GM12878 (cell line): ENCODE results near the gene CACNA1B. TPM values are rescaled to one million over a fixed set of nuclear protein-coding genes. Genes with fewer than 3 reads are reported as not detected.

Source experiments
- ATAC-seq: fragments of 200-7000 bp; cut with Tn5 transposase; 3 replicates; pipeline ENCODE4 v1.9.1; 2020; ENCODE audit warnings: mild to moderate bottlenecking, moderate library complexity
- BruUV-seq: library from RNA; stranded (reverse); fragments of 400-500 nt; replicated peaks from 2 replicates; lab custom pipeline; 2021; lab: Mats Ljungman, UMichigan
- CTCF ChIA-PET: fragments of 300-600 bp; sonication (Branson Sonifier 250); formaldehyde crosslinking; extraction: SDS; loops from one replicate; lab custom pipeline; 2021; ENCODE audit warnings: inconsistent platforms; lab: Yijun Ruan, JAX
- POLR2A ChIA-PET: fragments of 350-600 bp; formaldehyde crosslinking; extraction: SDS; loops from one replicate; lab custom pipeline; 2021; ENCODE audit warnings: inconsistent platforms; lab: Charles Lee
- RAD21 ChIA-PET: fragments of 300-600 bp; sonication (Branson Sonifier 250); formaldehyde crosslinking; loops from one replicate; lab custom pipeline; 2023; ENCODE audit warnings: antibody characterized with exemption; ENCODE audit not compliant: unreplicated experiment; lab: Charles Lee
- SMC1A ChIA-PET: fragments of 300-600 bp; sonication (Branson Sonifier 250); formaldehyde crosslinking; loops from one replicate; lab custom pipeline; 2023; ENCODE audit not compliant: unreplicated experiment, uncharacterized antibody; lab: Charles Lee
- DNase-seq: peaks from one replicate; pipeline ENCODE4 v3.0.0-alpha.2; 2011; ENCODE audit warnings: low read depth, low spot score
- FAIRE-seq: peaks from 3 replicates; lab custom pipeline; 2011; peaks lifted over from hg19 to GRCh38; lab: Jason Lieb, UNC
- H2AFZ ChIP-seq: 2 replicates; pipeline ENCODE4 v1.6.0; 2011; ENCODE audit warnings: low read depth, low read length, control low read depth; ENCODE audit not compliant: control insufficient read depth
- H3K27ac ChIP-seq: 2 replicates; pipeline ENCODE4 v1.5.1; 2011; ENCODE audit warnings: control low read depth; ENCODE audit not compliant: control insufficient read depth, insufficient read depth
- H3K27me3 ChIP-seq, 2 experiments: replicated peaks in 1 of 2; 2 replicates each; pipeline versions ENCODE4 v1.6.0 to v1.6.1; 2011; ENCODE audit warnings: low read length in 1 of 2; ENCODE audit not compliant: control insufficient read depth in 2 of 2, insufficient read depth in 2 of 2
- H3K36me3 ChIP-seq, 2 experiments: 2 replicates each; pipeline ENCODE4 v1.5.1; 2011; ENCODE audit warnings: low read length in 1 of 2; ENCODE audit not compliant: control insufficient read depth in 2 of 2, insufficient read depth in 2 of 2
- H3K4me1 ChIP-seq: 2 replicates; pipeline ENCODE4 v1.6.1; 2011; ENCODE audit warnings: mild to moderate bottlenecking, low read length, moderate library complexity, mixed read lengths; ENCODE audit not compliant: control insufficient read depth, insufficient read depth
- H3K4me2 ChIP-seq: 2 replicates; pipeline ENCODE4 v1.6.0; 2011; ENCODE audit warnings: control low read depth; ENCODE audit not compliant: control insufficient read depth, insufficient read depth
- H3K4me3 ChIP-seq: fragments of 200-600 bp; sonication (generic); 2 replicates; pipeline ENCODE4 v1.5.1; 2016
- H3K79me2 ChIP-seq: 2 replicates; pipeline ENCODE4 v1.6.0; 2011; ENCODE audit warnings: low read length; ENCODE audit not compliant: control insufficient read depth, insufficient read depth
- H3K9ac ChIP-seq: 2 replicates; pipeline ENCODE4 v1.8.0; 2011; ENCODE audit warnings: low read length, control low read depth, mixed read lengths; ENCODE audit not compliant: control insufficient read depth, insufficient read depth
- H3K9me3 ChIP-seq: replicated peaks from 3 replicates; pipeline ENCODE4 v1.5.1; 2011; ENCODE audit warnings: mild to moderate bottlenecking, low read length; ENCODE audit not compliant: control insufficient read depth, insufficient read depth
- H4K20me1 ChIP-seq: 2 replicates; pipeline ENCODE4 v1.6.0; 2011; ENCODE audit not compliant: control insufficient read depth, insufficient read depth
- ATF7 ChIP-seq: fragments of 450-650 bp; IDR thresholded peaks from 2 replicates; pipeline ENCODE4 v1.6.1; 2016; ENCODE audit warnings: low read depth, mild to moderate bottlenecking
- BMI1 ChIP-seq: fragments of 450-650 bp; IDR thresholded peaks from 2 replicates; pipeline ENCODE4 v1.6.1; 2016; ENCODE audit warnings: mild to moderate bottlenecking, moderate library complexity, borderline replicate concordance
- FOXK2 ChIP-seq: fragments of 450-650 bp; IDR thresholded peaks from 2 replicates; pipeline ENCODE4 v1.6.1; 2017; ENCODE audit warnings: mild to moderate bottlenecking, moderate library complexity
- KLF5 ChIP-seq: fragments of 450-650 bp; IDR thresholded peaks from 2 replicates; pipeline ENCODE4 v1.6.1; 2014; ENCODE audit warnings: mild to moderate bottlenecking; ENCODE audit not compliant: partially characterized antibody
- MLLT1 ChIP-seq: fragments of 450-650 bp; IDR thresholded peaks from 2 replicates; pipeline ENCODE4 v1.6.1; 2016; ENCODE audit warnings: mild to moderate bottlenecking
- NRF1 ChIP-seq: conservative IDR thresholded peaks from 2 replicates; pipeline ENCODE4 v1.6.1; 2011; ENCODE audit warnings: mild to moderate bottlenecking, low read depth, low read length, improper control_type of control experiment
- RELB ChIP-seq: fragments of 450-650 bp; IDR thresholded peaks from 2 replicates; pipeline ENCODE4 v1.6.1; 2017; ENCODE audit warnings: low read depth, mild to moderate bottlenecking, moderate library complexity
- SREBF1 ChIP-seq: IDR thresholded peaks from 2 replicates; pipeline ENCODE4 v1.6.1; 2012; ENCODE audit warnings: mild to moderate bottlenecking, low read length
- STAT3 ChIP-seq: IDR thresholded peaks from 2 replicates; pipeline ENCODE4 v1.6.1; 2011; ENCODE audit warnings: low read depth, low read length, improper control_type of control experiment
- SUPT20H ChIP-seq: IDR thresholded peaks from 2 replicates; pipeline ENCODE4 v1.6.1; 2011; ENCODE audit warnings: low read depth, mild to moderate bottlenecking, low read length, moderate library complexity, borderline replicate concordance; ENCODE audit not compliant: control insufficient read depth
- TCF3 ChIP-seq: IDR thresholded peaks from 2 replicates; pipeline ENCODE4 v1.6.1; 2012; ENCODE audit warnings: low read depth, mild to moderate bottlenecking, low read length, borderline replicate concordance; ENCODE audit not compliant: insufficient read depth
- USF2 ChIP-seq: IDR thresholded peaks from 2 replicates; pipeline ENCODE4 v1.6.1; 2011; ENCODE audit warnings: low read depth, low read length, improper control_type of control experiment, borderline replicate concordance
- ZSCAN29 ChIP-seq: fragments of 450-650 bp; IDR thresholded peaks from 2 replicates; pipeline ENCODE4 v1.6.1; 2017; ENCODE audit warnings: mild to moderate bottlenecking, moderate library complexity
- WGBS: methylation state at CpG from one replicate; pipeline ENCODE4 v1.1.6; 2016; ENCODE audit warnings: low lambda C conversion rate; ENCODE audit not compliant: insufficient replicate concordance, insufficient coverage; ENCODE audit errors: missing lambda C conversion rate; 5-methylcytosine and 5-hydroxymethylcytosine counted together
- in situ Hi-C: fragments of 300-500 bp; cut with MboI; formaldehyde crosslinking; loops from 9 replicates; pipeline ENCODE4 v1.14.3; 2018; ENCODE audit warnings: mixed read lengths
- intact Hi-C: fragments of 100-400 bp; cut with micrococcal nuclease; formaldehyde crosslinking; loops from one replicate; pipeline ENCODE4 v1.14.2; 2022; ENCODE audit not compliant: unreplicated experiment
- polyA plus RNA-seq, 11 experiments: library from polyadenylated mRNA; depleted of rRNA in 4 of 11; unstranded in 6 of 11; stranded (reverse) in 5 of 11; fragments of >200 nt; fragmentation: Nextera tagmentation in 4 of 11; fragmentation: Illumina TruSeq in 1 of 11; extraction: Ambion mirVana in 4 of 11; extraction: Trizol in 1 of 11; gene quantifications; 1 replicate in 1 of 11; 2 replicates in 10 of 11; pipeline versions ENCODE4 v1.2.1 to v1.2.3, GENCODE V29; 2011 to 2016; ENCODE audit warnings: inconsistent platforms in 2 of 11, missing spikeins in 2 of 11, low read depth in 1 of 11
- total RNA-seq, 4 experiments: library from RNA; depleted of rRNA in 3 of 4; stranded (reverse); fragments of >200 nt in 3 of 4; fragmentation: Illumina TruSeq in 1 of 4; extraction: Trizol in 1 of 4; gene quantifications; 2 replicates each; pipeline versions ENCODE4 v1.2.1 to v1.2.3, GENCODE V29; 2013 to 2021
- TF ChIP-seq, protein P1 (sequence below): fragments of 450-650 bp; formaldehyde crosslinking; IDR thresholded peaks from 2 replicates; pipeline ENCODE4 v1.4.0; 2020; ENCODE audit warnings: mild to moderate bottlenecking, moderate library complexity
- TF ChIP-seq, protein P2 (sequence below): fragments of 450-650 bp; IDR thresholded peaks from 2 replicates; pipeline ENCODE4 v1.6.1; 2017; ENCODE audit warnings: mild to moderate bottlenecking

CACNA1B gene
- total and polyA plus RNA-seq, 10 of the 15 experiments (the other 5 are each of a cell fraction or from before 2014, with no cell fraction given): 0.01 to 0.03 (median 0.01) TPM; not detected in 7

- FAIRE-seq: no peak
- H3K4me1 ChIP-seq: no peaks in the 10 kb centered on the region
- no peak for ATAC-seq
- H3K27ac ChIP-seq: no peak overlapping the region
- no peak for DNase-seq
- ChIA-PET SMC1A (no interaction called here), POLR2A (no interaction called here), RAD21 (no interaction called here), CTCF (no interaction called here)
- no TSS peak for BruUV-seq
- H4K20me1 ChIP-seq: no peaks in the 10 kb centered on the region
- H3K9me3 ChIP-seq: no peaks in the 10 kb centered on the region
- intact Hi-C loops (loop anchor here (10.0 kb wide), 1 partner anchor 59 kb away; no protein-coding TSS in a partner anchor), in situ Hi-C loops (no loop called here)
- H3K36me3 ChIP-seq: no peaks in the 10 kb centered on the region
- H3K4me3 ChIP-seq: no peak overlapping the region
- H3K9ac ChIP-seq: no peak overlapping the region
- H3K4me2 ChIP-seq: no peak overlapping the region
- H3K27me3 ChIP-seq: no peaks in the 10 kb centered on the region
- H3K79me2 ChIP-seq: no peaks in the 10 kb centered on the region
- no peak overlapping the region for H2AFZ ChIP-seq
- 4% methylated on average over 10 of the region's 10 CpGs for WGBS
- TF ChIP-seq RELB (no peak), STAT3 (no peak), USF2 (no peak), SREBF1 (no peak), BMI1 (no peak), MLLT1 (no peak), ATF7 (no peak), SUPT20H (no peak), FOXK2 (no peak), TCF3 (no peak), NRF1 (no peak), KLF5 (no peak), ZSCAN29 (no peak)
- TF ChIP-seq, protein P1, sequence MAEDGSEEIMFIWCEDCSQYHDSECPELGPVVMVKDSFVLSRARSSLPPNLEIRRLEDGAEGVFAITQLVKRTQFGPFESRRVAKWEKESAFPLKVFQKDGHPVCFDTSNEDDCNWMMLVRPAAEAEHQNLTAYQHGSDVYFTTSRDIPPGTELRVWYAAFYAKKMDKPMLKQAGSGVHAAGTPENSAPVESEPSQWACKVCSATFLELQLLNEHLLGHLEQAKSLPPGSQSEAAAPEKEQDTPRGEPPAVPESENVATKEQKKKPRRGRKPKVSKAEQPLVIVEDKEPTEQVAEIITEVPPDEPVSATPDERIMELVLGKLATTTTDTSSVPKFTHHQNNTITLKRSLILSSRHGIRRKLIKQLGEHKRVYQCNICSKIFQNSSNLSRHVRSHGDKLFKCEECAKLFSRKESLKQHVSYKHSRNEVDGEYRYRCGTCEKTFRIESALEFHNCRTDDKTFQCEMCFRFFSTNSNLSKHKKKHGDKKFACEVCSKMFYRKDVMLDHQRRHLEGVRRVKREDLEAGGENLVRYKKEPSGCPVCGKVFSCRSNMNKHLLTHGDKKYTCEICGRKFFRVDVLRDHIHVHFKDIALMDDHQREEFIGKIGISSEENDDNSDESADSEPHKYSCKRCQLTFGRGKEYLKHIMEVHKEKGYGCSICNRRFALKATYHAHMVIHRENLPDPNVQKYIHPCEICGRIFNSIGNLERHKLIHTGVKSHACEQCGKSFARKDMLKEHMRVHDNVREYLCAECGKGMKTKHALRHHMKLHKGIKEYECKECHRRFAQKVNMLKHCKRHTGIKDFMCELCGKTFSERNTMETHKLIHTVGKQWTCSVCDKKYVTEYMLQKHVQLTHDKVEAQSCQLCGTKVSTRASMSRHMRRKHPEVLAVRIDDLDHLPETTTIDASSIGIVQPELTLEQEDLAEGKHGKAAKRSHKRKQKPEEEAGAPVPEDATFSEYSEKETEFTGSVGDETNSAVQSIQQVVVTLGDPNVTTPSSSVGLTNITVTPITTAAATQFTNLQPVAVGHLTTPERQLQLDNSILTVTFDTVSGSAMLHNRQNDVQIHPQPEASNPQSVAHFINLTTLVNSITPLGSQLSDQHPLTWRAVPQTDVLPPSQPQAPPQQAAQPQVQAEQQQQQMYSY (CRISPR knock-in tag): no peak
- TF ChIP-seq, protein P2, sequence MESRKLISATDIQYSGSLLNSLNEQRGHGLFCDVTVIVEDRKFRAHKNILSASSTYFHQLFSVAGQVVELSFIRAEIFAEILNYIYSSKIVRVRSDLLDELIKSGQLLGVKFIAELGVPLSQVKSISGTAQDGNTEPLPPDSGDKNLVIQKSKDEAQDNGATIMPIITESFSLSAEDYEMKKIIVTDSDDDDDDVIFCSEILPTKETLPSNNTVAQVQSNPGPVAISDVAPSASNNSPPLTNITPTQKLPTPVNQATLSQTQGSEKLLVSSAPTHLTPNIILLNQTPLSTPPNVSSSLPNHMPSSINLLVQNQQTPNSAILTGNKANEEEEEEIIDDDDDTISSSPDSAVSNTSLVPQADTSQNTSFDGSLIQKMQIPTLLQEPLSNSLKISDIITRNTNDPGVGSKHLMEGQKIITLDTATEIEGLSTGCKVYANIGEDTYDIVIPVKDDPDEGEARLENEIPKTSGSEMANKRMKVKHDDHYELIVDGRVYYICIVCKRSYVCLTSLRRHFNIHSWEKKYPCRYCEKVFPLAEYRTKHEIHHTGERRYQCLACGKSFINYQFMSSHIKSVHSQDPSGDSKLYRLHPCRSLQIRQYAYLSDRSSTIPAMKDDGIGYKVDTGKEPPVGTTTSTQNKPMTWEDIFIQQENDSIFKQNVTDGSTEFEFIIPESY: no peak
Measured at GRCh38 chr9:137973829-137974416, 96.3 kb downstream of the CACNA1B start.
